Astrocyte of the spinal cord (primary cell): ENCODE measurements around the gene SCARB2.
A peak's percentile ranks its signal among the peaks of the same experiment; 100 is the strongest.

ENCODE experiments used
- DNase-seq: peaks from one replicate; pipeline ENCODE4 v3.0.0; 2011; ENCODE audit warnings: low read depth, low spot score
- H3K4me3 ChIP-seq: 2 replicates; pipeline ENCODE4 v1.5.1; 2011; ENCODE audit warnings: low read depth, mild to moderate bottlenecking, low read length, moderate library complexity
- in situ Hi-C: cut with HindIII; loops from 2 replicates; pipeline ENCODE4 v1.10.0; 2017; ENCODE audit warnings: low sequenced_read_pairs
- TF ChIP-seq, protein P1 (sequence below): IDR thresholded peaks from 2 replicates; pipeline ENCODE4 v1.5.1; 2012; ENCODE audit warnings: low read depth, mild to moderate bottlenecking, low read length, inconsistent platforms

The SCARB2 gene

GRCh38 chr4:76209881-76210280, 3.7 kb downstream of the SCARB2 start:
- DNase-seq: no peak
- TF ChIP-seq, protein P1, sequence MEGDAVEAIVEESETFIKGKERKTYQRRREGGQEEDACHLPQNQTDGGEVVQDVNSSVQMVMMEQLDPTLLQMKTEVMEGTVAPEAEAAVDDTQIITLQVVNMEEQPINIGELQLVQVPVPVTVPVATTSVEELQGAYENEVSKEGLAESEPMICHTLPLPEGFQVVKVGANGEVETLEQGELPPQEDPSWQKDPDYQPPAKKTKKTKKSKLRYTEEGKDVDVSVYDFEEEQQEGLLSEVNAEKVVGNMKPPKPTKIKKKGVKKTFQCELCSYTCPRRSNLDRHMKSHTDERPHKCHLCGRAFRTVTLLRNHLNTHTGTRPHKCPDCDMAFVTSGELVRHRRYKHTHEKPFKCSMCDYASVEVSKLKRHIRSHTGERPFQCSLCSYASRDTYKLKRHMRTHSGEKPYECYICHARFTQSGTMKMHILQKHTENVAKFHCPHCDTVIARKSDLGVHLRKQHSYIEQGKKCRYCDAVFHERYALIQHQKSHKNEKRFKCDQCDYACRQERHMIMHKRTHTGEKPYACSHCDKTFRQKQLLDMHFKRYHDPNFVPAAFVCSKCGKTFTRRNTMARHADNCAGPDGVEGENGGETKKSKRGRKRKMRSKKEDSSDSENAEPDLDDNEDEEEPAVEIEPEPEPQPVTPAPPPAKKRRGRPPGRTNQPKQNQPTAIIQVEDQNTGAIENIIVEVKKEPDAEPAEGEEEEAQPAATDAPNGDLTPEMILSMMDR: no peak
- in situ Hi-C loops: no loop called here
- H3K4me3 ChIP-seq: no peak overlapping the region

DNA sequence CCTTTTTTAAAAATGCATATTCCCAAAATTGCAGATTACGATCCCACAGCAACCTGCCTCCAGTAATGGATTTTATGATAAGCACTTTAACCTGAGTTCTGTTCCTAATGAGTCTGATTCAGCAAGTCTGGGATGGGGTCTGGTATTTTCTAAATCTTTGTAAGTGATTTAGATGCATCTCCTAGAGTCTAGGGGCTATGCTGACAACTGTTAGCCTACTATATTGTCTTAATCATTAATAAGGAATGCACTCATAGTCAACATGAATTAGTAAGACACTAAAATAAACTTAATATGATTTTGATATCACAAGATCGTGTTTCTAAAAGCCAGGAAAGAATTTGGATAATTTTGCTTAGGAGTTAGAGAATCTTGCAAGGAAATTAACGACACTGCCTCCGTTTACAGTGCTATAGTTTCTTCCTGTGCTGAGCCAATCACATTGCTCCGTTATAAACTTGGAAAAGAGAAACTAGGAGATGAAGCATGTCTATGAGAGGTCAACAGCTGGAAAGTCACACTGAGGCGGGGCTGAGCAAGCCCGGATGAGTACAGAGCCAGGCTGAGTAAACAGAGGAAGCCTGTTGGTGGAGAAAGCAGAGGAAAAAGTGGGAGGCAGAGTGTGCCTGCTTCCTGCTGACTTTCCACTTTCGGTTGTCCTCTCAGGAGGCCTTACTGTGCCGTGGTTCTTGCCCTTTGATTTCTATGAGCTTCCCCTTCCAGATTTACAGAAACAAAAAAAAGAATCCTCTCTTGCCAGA, 5.4 kb downstream of the SCARB2 start:
- DNase-seq: peak; percentile 86
- H3K4me3 ChIP-seq: no peak overlapping the region
- TF ChIP-seq, protein P1: no peak
- in situ Hi-C loops: no loop called here

DNA sequence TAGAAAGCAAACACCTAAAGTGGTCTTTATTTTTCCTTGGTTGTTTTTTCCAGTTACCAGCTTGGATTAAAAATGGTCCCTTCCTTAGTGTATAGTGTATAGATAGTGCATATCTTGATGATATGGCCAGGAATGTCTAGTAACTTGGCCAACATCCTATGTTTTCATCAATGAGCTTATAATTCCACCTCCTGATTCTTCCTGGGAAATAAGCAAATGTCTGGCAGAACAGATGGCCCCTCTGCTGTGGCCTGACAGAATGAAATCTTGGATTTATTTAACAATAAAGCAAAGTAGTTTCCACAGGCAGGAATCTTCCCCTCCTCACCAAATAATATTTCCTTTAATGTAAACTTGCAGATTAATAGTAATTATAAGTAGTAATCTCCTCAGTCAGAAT, 6.1 kb downstream of the SCARB2 start:
- DNase-seq: no peak
- in situ Hi-C loops: no loop called here
- TF ChIP-seq, protein P1: no peak
- no peak overlapping the region for H3K4me3 ChIP-seq

- in situ Hi-C loops: no loop called here
- H3K4me3 ChIP-seq: no peak overlapping the region
- no peak for DNase-seq
- TF ChIP-seq, protein P1: no peak
Observed at GRCh38 chr4:76206222-76206942, 7.2 kb downstream of the SCARB2 start.

GRCh38 chr4:76205476-76205875, 8.1 kb downstream of the SCARB2 start:
- in situ Hi-C loops: no loop called here
- H3K4me3 ChIP-seq: no peak overlapping the region
- TF ChIP-seq, protein P1: no peak
- no peak for DNase-seq

GRCh38 chr4:76204936-76205335, 8.7 kb downstream of the SCARB2 start:
- H3K4me3 ChIP-seq: no peak overlapping the region
- DNase-seq: no peak
- TF ChIP-seq, protein P1: no peak
- in situ Hi-C loops: no loop called here
